NCI-H526 (cell line): ENCODE data around the gene ZNF787.
"Not testable (repeated sequence)": the region's sequence is repeated elsewhere in the genome, so short reads cannot be mapped to it uniquely, and the experiment has no call there.

Experiments used
- DNase-seq, 2 experiments: peaks; one replicate each; lab custom pipeline; 2025; lab: John Stamatoyannopoulos, UW

Gene ZNF787

DNA sequence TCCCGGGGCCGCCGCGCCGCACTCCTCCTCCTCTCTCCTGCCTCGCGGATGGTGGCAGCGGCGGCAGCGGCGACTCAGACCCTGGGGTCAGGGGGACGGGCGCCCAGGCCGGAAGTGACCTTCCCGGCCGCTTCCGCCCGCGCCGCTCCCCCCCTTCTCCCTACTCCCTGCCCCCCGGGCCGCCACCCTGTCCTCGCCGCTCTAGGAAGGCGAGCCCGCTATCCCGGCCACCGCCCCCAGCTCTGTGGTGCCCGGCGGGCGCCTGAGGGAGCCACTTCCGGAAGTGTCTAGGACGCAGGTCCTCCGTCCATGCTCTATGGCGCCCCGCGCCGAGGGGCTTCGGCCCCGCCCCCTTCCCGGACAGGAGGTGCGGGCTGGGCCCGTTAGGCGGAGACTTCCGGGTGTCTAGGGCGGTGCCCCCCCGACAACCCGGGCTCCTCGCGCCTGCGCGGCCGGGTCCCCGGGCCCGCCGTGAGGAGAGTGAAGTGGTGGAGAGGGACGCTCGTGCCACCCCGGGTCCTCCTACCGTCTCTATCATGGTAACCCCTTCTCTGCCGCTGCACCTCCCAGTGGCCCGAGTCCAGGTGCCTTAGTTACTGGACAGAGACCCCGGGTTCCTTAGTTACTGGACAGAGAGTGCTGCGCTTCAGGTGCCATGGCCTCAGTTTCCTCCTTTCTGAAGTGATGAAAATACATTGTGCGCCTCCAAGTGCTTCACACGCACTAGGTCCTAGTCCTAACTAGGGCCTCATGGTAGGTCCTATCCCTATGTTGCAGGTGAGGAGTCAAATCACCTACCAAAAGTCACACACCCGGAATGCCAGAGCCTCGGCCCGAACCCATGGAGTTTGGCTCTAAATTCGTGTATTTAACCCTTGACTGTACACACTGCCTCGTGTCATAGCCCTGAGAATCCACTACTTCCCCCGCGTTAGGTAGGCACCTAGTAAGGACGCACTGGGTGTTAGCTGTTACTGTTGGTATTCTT is at the start of gene ZNF787:
Gene ZNF787 (minus strand): TSS at position 116 of the 988 bp plus-strand sequence. CDS start 18,078 bp downstream, outside the sequence.
- DNase-seq, result peak; percentile 97 to 99

DNA sequence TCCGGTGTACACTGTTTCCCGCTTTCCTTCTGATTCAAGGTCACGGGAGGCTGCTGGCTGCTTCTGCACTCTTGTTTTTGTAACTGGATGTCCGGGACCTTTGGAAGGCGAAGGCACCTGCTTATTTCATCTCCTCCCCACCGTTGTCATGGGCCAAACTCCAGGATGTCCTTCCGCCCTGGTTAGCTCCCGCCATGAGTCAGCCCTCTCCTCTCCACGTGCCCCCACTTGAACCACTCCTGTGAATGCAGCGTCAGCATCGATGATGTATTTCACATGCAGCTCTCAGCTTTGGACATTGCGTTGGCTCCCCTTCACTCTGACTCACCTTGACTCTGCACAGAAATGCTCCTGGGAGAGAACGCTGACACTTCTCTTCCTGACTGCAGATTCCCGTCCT is 49.2 kb upstream of the ZNF787 start:
- no peak for DNase-seq

DNA sequence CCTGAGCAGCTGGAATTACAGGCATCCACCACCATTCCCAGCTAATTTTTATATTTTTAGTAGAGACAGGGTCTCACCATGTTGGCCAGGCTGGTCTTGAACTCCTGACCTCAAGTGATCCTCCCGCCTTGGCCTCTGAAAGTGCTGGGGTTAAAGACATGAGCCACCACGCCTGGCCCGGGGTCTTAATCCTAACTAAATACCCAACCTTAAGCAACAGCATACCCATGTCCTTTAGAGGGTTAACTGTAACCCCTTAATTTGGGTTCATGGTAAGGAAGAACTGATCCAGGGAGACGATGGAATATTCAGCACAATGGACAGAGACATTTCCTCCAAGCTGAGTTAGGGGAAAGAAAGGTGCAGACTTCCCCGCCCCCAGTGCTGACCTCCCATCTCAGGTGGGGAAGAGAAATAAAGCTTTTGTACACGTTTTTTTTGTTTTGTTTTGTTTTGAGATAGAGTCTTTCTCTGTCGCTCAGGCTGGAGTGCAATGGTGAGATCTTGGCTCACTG is 46.0 kb upstream of the ZNF787 start:
- DNase-seq, result no peak

GRCh38 chr19:56163097-56163496 is 42.0 kb upstream of the ZNF787 start:
- no peak for DNase-seq

DNA sequence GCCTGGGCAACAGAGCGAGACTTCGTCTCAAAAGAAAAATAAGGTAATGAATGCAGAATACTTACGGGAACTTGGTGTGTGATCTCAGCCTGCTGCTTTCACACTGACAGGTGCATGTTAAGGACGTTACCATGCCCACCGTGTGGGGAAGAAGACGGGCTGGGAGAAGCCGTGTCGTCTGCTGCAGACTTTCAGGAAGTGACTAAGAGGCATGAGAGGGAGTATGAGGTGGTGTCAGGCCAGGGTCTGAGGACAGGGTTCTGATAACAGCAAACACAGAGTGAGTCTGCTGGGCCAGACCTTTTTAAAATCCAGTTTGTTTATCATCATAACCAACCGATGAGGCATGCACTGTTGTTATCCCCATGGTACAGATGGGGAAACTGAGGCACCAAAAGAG is 41.2 kb upstream of the ZNF787 start:
- DNase-seq, result no peak

GRCh38 chr19:56161534-56161933 is 40.4 kb upstream of the ZNF787 start:
- DNase-seq, result no peak

- no peak for DNase-seq
Measured at GRCh38 chr19:56159622-56160271, 38.7 kb upstream of the ZNF787 start.

DNA sequence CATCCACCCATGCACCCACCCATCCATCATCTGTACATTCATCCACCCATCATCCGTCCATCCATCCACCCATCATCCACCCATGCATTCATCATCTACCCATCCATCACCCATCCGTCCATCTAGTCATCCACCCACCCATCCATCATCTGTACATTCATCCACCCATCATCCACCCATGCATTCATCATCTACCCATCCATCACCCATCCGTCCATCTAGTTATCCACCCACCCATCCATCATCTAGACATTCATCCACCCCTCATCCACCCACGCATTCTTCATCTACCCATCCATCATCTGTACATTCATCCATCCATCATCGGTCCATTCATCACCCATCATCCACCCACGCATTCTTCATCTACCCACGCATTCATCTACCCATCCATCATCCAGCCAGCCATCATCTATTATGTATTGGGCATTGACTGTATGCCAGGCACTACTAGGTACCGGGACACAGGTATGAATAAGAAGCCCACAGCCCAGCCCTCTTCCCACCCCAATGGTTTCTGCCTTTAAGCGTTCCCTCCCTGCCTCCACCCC is 38.0 kb upstream of the ZNF787 start:
- DNase-seq, result no peak

- DNase-seq, result no peak
Measured at GRCh38 chr19:56158170-56158757, 37.2 kb upstream of the ZNF787 start.

- no peak for DNase-seq
Measured at GRCh38 chr19:56156768-56157167, 35.7 kb upstream of the ZNF787 start.

GRCh38 chr19:56155124-56155687 is 34.1 kb upstream of the ZNF787 start:
- peak in 1 of 2 experiments; percentile 45 for DNase-seq

DNA sequence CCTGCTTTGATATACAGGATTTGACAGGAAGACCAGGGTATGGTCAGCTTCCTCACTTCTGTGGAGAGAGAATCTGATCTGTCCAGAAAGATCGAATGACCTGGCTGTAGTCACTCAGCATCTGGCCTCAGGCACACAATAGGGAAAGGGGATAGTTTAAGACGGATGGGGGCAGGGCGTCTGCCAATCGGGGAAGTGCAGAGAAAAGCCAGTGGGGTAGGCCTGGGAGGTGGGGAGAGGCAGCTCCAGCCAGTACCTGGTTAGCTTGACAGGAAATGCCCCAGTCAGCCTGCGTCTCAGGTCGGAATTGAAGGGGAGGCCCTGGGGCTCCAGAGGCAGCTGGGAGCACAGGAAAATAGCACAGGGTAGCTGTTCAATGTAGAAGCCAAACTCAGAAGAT is 32.4 kb upstream of the ZNF787 start:
- DNase-seq, result no peak

DNA sequence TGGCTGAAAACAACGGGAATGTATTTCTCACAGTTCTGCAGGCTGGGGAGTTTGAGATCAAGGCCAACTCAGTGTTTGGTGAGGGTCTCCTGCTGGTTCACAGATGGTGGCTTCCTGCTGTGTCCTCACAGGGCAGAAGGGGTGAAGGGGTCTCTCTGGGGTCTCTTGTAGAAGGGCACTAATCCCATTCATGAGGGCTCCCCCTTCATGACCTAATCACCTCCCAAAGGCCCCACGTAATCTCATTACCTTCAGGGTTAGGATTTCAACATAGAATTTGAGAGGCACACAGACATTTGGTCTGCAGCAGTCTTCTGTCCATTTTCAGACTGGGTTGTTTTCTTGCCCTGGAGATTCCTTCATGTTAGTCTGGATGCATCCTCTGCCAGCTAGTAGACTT is 31.5 kb upstream of the ZNF787 start:
- DNase-seq, result no peak

GRCh38 chr19:56150358-56150757 is 29.3 kb upstream of the ZNF787 start:
- no peak for DNase-seq

GRCh38 chr19:56149656-56150038 is 28.6 kb upstream of the ZNF787 start:
- DNase-seq, result no peak

DNA sequence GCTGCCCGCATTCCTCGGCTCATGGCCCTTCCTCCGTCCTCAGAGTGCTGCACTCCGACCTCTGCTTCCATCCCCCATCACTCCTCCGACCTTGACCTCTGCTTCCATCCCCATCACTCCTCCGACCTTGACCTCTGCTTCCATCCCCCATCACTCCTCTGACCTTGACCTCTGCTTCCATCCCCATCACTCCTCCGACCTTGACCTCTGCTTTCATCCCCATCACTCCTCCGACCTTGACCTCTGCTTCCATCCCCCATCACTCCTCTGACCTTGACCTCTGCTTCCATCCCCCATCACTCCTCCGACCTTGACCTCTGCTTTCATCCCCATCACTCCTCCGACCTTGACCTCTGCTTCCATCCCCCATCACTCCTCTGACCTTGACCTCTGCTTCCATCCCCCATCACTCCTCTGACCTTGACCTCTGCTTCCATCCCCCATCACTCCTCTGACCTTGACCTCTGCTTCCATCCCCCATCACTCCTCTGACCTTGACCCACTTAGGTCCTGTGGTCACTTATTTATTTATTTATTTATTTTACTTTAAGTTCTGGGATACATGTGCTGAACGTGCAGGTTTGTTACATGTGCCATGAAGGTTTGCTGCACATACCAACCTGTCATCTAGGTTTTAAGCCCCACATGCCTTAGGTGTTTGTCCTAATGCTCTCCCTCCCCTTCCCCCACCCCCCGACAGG is 28.0 kb upstream of the ZNF787 start:
- not testable (repeated sequence) for DNase-seq

GRCh38 chr19:56148096-56148495 is 27.0 kb upstream of the ZNF787 start:
- no peak for DNase-seq

GRCh38 chr19:56147307-56147706 is 26.2 kb upstream of the ZNF787 start:
- DNase-seq, result no peak

GRCh38 chr19:56146904-56147303 is 25.8 kb upstream of the ZNF787 start:
- no peak for DNase-seq

DNA sequence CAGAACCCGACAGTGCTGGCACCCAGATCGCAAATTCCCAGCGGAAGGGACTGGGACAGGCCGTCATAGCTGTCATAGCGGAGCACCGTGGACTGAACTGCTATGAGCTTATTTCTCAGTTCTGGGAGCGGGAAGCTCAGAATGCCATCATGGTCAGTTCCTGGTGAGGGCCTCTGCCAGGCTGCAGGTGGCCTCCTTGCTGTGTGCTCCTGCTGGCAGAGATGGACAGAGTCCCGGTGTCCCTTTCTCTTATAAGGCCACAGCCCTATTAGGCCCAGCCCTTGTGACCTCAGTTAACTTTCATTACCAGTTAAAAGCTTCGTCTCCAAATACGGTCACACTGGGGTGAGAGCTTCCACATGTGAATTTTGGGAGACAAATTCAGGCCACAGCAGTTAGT is 24.6 kb upstream of the ZNF787 start:
- DNase-seq, result no peak

DNA sequence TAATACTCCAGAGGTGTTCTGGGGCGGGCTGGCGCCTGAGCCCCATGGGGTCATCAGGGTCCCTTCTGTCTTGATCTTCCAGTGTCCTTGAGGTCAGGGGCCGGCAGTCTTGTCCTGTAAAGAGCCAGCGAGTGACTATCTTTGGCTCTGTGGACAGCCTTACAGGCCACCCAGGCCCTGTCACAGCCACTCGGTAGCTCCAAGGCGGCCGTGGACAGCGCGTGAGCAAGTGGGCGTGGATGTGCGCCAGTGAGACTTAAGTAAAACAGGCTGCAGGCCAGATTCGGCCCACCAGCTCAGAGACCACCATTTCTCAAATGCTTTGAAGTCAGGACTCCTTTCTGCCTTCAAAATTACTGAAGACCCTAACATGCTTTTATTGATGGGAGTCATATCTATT is 23.7 kb upstream of the ZNF787 start:
- DNase-seq, result no peak
